NCI-H446 treated with DMSO at 0.1 percent for 48 hours (cell line): ENCODE data around the gene NGRN.
"Not testable (repeated sequence)": the region's sequence is repeated elsewhere in the genome, so short reads cannot be mapped to it uniquely, and the experiment has no call there.

Experiments used
- DNase-seq: peaks from one replicate; lab custom pipeline; 2025; lab: John Stamatoyannopoulos, UW

Gene NGRN

DNA sequence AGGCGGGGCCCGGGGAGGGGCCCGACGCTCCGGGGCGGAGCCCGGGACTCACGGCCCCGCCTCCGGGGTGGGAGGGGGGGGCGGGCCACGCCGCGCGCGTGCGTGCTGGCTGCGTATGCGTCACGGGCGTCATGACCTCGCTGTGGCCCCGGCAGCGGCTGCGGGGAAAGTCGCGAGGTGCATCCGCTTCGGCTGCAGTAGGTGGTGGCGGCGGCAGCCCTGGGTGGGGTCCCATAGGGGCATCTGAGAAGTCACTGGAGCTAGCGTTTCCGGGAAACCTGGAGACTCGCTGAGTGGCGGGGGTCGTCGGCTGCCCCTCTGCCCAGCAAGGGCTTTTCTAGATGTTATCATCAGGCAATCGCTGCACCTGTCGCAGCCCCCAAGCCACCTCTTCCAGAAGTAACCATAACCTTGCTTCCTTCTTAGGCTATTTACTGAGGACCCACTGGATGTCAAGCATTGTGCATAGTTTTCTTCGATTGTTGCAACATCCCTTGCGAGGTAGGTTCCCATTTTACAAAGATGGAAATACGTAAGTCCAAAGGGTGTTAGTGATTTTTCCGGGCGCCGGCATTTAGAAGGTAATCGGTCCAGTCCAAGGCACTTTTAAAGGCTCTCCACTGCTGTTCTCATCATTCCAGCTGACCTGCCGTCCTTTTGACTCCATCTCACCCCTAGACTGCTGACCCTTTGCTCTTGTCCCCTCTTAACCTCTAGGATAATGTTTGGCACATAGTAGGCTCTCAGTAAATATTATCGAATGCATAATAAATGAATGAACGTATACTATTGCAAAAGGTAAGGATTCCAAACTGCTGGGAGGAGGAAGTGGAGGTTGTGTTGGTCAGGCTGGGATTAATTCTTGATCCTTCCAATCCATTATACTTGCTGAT, 31.1 kb upstream of the NGRN start, which contains the start of gene GDPGP1:
TSS of gene GDPGP1 (plus strand) at position 114 of the 893 bp plus-strand sequence. CDS start 6,700 bp downstream, outside the sequence.
- DNase-seq: no peak

GRCh38 chr15:90239371-90239770, 26.1 kb upstream of the NGRN start:
- DNase-seq: no peak

DNA sequence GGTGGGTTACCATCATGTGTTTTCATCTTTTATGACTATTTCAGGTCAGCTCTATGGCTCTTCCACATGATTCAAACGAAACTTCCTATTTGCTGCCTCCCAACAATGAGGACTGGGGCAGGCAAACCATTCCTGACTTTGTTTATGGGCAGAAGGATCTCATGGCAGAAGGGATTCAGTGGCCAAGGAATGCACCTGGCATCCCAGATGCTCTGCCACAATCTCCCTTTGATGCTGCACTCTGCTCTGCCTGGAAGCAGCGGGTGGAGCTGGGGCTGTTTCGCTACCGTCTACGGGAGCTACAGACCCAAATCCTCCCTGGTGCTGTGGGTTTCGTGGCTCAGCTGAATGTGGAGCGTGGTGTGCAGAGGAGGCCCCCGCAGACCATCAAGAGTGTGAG, 24.6 kb upstream of the NGRN start:
- DNase-seq: no peak

- no peak for DNase-seq
Observed at GRCh38 chr15:90241343-90242192, 23.9 kb upstream of the NGRN start.

DNA sequence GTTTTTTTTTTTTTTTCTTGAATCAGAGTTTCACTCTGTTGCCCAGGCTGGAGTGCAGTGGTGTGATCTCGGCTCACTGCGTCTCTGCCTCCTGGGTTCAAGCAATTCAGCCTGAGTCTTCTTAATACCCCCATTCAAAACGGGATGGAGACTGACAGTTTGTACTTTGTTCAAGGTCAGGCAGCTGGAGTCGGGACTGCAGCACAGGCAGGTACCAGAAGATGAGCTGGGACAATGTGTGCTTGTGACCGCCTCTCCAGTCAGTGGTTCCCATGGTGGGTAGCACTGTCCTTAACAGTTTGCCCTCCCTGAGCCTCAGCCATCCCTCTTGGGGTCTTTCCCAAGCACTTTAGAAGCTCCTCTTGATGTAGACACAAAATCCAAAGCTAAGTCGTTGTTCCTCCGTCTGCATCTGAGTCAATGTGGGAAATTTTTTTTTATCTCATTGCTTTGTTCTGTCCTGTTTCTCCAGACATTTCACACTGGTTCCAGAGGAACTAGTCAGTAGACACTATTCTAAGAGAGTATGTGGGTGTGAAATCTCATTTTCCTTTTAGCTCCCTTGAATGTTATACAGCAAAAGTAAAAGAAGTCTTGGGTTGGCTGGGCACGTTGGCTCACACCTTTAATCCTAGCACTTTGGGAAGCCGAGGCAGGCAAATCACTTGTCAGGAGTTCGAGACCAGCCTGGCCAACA, 21.4 kb upstream of the NGRN start:
- no peak for DNase-seq

DNA sequence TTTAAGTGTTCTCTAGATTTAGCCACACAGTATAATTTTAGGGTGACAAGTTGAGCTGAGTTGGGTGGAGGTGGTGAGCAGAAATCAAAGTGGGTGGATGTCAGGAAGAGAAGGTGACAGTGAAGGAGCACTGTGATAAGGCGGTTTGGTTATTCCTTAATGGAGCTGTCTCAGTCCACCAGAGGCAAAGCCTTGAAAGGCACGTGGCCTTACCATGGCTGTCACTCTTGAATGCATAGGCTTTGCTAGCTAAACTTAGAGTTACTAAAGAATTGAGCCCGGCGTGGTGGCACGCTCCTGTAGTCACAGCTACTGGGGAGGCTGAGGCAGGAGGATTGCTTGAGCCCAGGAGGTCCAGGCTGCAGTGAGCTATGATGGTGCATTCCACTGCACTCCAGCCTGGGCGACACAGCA, 16.7 kb upstream of the NGRN start:
- no peak for DNase-seq

DNA sequence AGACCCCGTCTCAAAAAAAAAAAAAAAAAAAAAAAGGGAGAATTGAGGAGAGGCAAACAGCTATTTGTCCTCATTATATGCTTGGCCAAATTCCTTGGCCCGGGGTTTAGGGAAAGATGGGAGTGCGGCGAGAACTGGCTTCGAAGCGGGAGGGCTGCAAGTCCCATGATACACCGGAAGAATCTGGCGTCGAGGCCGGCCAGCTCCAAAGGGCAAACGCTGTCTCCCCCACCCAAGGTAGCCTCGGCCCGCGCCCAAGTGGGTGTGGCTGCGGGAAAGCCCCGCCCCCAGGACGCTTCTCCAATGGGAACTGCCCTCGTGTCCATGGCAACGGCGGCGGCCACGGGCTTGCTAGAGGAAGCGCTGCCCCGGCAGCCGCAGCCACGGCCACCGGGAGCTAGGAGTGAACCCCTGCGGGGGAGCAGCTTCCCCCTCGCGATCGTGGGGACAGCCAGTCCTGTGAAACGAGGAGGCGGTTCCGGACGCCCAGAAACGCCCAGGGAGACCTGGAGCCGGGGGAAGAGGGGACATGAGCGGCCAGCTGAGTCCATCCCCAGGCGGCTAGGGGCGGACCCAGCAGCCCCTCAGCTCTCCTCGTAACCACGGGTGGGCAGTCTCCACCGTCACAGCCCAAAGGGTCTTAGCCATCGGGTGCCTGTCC, 16.1 kb upstream of the NGRN start, which contains the start of gene TTLL13:
TSS of gene TTLL13 (plus strand) at position 354 of the 661 bp plus-strand sequence. CDS start 1,075 bp downstream, outside the sequence.
- DNase-seq: peak; percentile 65

DNA sequence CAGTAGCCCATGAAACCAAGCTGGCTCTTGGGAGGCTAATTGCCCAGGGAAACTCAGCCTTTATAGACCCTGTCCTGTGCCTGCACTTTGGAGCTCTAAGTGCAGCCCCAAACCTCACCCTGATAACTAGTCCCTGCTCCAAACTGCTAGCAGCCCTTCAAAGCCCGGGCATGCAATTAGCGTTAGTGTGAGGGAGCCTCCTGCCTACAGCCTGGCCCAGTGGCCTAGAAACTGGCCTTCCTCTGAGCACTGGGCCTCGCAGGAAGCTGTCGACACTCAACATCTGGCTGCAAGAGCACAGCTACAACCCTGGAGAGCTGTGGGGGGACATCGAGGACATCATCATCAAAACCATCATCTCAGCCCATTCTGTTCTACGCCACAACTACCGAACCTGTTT, 7.7 kb upstream of the NGRN start:
- DNase-seq: no peak

DNA sequence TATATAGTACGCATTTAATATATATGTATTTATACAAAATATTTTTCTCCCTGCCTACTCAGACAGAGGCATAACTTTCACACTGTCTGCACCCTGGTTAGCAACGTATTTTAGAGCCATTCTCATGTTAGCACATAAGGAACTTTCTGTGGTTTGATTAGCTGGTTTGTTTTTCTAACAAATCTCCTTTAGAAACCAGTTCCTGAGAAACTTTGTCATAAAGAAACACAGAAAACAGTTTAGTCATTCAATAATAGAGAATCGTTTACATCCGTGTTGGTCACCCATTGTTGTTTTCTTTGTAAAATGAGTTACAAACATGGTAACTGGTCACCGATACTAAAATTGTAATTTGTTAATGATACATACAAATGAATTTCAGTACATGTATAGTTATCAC, 5.9 kb upstream of the NGRN start:
- DNase-seq: no peak

- not testable (repeated sequence) for DNase-seq
Observed at GRCh38 chr15:90260731-90261130, 4.7 kb upstream of the NGRN start.

DNA sequence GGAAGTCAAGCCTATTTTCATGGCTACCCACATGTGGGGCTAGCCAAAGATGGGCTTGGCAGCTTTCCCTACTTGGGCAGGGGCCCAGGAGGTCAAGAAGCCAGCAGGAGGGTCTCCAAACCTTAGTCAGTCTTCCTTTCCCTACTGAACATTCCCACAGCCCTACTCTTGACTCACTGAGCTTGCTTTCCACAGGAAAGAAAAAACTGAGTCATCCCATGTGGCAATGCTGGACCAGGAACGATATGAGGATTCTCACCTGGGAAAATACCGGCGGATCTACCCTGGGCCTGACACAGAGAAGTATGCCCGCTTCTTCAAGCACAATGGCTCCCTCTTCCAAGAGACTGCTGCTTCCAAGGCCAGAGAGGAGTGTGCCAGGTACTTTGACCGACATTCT, 3.7 kb upstream of the NGRN start:
- DNase-seq: no peak

GRCh38 chr15:90262426-90262825, 3.0 kb upstream of the NGRN start:
- no peak for DNase-seq

- no peak for DNase-seq
Observed at GRCh38 chr15:90264671-90265070, 801 bp upstream of the NGRN start.

DNA sequence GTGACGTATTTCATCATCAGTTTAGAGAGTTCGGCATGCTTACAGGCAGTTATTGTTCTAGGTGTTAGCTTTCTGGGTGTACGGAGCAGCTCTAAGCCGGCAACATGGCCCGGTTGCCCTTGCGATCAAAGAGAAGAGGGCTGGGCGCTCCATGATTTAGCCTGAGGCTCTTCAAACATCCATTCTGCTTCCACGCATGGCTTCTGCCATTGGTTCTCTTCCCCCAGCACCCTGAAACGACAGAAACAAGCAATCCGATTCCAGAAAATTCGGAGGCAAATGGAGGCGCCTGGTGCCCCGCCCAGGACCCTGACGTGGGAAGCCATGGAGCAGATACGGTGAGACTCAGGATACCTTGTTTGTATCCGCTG, 574 bp downstream of the NGRN start:
- DNase-seq: no peak

DNA sequence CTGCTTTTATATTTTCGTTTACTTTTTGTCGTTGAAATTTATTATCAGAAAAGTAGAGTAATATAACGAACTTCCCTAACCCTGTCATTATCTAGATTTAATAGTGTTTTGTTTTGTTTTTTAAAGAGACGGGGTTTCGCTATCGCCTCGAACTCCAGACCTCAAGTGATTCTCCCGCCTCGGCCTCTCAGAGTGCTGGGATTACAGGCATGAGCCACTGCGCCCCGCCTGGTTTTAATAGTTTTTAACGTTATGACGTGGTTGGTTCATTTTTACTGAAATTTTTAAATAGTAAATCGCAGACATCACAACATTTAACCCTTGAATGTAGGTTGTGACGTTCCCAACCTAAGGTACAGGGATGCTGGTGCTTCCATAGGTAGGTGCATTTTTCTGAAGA, 1.0 kb downstream of the NGRN start:
- DNase-seq: no peak

- no peak for DNase-seq
Observed at GRCh38 chr15:90268415-90268814, 2.9 kb downstream of the NGRN start.

- no peak for DNase-seq
Observed at GRCh38 chr15:90270502-90271150, 5.2 kb downstream of the NGRN start.

DNA sequence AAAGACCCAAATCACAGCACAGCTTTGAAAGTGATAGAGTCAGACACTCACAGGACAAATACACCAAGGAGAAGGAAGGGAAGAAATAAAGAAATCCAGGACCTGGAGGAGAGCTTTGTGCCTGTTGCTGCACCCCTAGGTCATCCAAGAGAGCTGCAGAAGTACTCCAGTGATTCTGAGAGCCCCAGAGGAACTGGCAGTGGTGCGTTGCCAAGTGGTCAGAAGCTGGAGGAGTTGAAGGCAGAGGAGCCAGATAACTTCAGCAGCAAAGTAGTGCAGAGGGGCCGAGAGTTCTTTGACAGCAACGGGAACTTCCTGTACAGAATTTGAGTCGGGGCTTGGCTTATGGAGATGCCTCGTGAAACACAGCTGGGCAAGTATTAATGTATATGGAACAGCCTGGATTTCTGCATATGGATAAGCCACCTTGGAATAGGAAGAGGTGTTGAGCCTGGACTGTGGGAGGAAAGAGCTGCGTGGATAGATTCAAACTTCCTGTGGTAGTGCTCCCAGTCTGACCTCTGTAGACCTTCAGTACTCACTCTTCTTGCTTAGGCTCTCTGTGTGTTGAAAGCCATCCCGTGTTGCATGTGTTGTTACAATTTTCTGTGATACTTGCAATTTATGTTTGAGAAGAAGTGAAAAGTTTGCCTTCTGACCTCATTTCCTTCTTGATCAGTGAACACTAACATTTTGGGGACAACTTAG, 6.1 kb downstream of the NGRN start:
- DNase-seq: no peak

DNA sequence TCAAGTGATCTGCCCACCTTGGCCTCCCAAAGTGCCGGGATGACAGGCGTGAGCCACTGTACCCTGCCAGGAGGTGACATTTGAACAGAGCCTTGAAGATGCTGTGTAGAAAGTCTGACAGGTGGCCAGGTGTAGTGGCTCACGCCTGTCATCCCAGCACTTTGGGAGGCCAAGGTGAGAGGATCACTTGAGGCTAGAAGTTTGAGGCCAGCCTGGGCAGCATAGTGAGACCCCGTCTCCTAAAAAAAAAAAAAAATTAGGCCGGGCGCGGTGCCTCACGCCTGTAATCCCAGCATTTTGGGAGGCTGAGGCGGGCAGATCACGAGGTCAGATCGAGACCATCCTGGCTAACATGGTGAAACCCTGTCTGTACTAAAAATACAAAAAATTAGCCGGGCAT, 13.0 kb downstream of the NGRN start:
- not testable (repeated sequence) for DNase-seq

GRCh38 chr15:90280743-90281142, 15.3 kb downstream of the NGRN start:
- DNase-seq: not testable (repeated sequence)
